Neural crest cell (in vitro differentiated cells): Measurements from ENCODE around the gene RAB9B. TPM values are rescaled to one million over a fixed set of nuclear protein-coding genes. Genes with fewer than 3 reads are reported as not detected.

ENCODE experiments used
- DNase-seq: peaks from one replicate; pipeline ENCODE4 v3.0.0; 2021; ENCODE audit warnings: low read depth, mixed read lengths, low spot score
- H3K27ac Mint-ChIP-seq: one replicate; pipeline ENCODE4 v1.8.0; 2021; ENCODE audit warnings: mild to moderate bottlenecking, mixed read lengths; ENCODE audit not compliant: unreplicated experiment
- H3K27me3 Mint-ChIP-seq: 2 replicates; pipeline ENCODE4 v1.8.0; 2021; ENCODE audit warnings: low read depth, mild to moderate bottlenecking, mixed read lengths
- H3K36me3 Mint-ChIP-seq: 2 replicates; pipeline ENCODE4 v1.8.0; 2021; ENCODE audit warnings: low read depth, mild to moderate bottlenecking, mixed read lengths
- H3K4me1 Mint-ChIP-seq: 2 replicates; pipeline ENCODE4 v1.8.0; 2021; ENCODE audit warnings: mixed read lengths
- H3K4me3 Mint-ChIP-seq: one replicate; pipeline ENCODE4 v1.8.0; 2021; ENCODE audit warnings: mild to moderate bottlenecking, mixed read lengths
- H3K9me3 Mint-ChIP-seq: 2 replicates; pipeline ENCODE4 v1.8.0; 2021; ENCODE audit warnings: mixed read lengths
- CTCF ChIP-seq: fragments of 200-600 bp; sonication (generic); conservative IDR thresholded peaks from 2 replicates; pipeline ENCODE4 v1.5.0; 2021; ENCODE audit warnings: antibody characterized with exemption, mild to moderate bottlenecking
- total RNA-seq: library from RNA; stranded (reverse); gene quantifications from 2 replicates; pipeline ENCODE4 v1.2.1, GENCODE V29; 2021

RAB9B gene
- total RNA-seq, 1 donor from 2014 or later = 3.4 TPM

GRCh38 chrX:103811858-103812257 is 20.2 kb downstream of the RAB9B start:
- no peak for TF ChIP-seq CTCF
- Mint-ChIP-seq H3K9me3 (peaks cover 5% of the 10 kb centered on the region), H3K36me3 (no peaks in the 10 kb centered on the region), H3K4me1 (peaks cover 15% of the 10 kb centered on the region), H3K27me3 (no peaks in the 10 kb centered on the region), H3K4me3 (no peak overlapping the region), H3K27ac (no peak overlapping the region)
- DNase-seq = no peak

- no peak overlapping the region for H3K27ac Mint-ChIP-seq
- H3K27me3 Mint-ChIP-seq = no peaks in the 10 kb centered on the region
- no peaks in the 10 kb centered on the region for H3K36me3 Mint-ChIP-seq
- no peaks in the 10 kb centered on the region for H3K9me3 Mint-ChIP-seq
- no peak overlapping the region for H3K4me3 Mint-ChIP-seq
- DNase-seq = no peak
- TF ChIP-seq CTCF = no peak
- H3K4me1 Mint-ChIP-seq = peaks cover 10% of the 10 kb centered on the region
Observed at GRCh38 chrX:103806862-103807474, 25.1 kb downstream of the RAB9B start.

GRCh38 chrX:103805860-103806259 is 26.2 kb downstream of the RAB9B start:
- peaks cover 10% of the 10 kb centered on the region for H3K4me1 Mint-ChIP-seq
- no peaks in the 10 kb centered on the region for H3K9me3 Mint-ChIP-seq
- H3K4me3 Mint-ChIP-seq = no peak overlapping the region
- H3K27me3 Mint-ChIP-seq = no peaks in the 10 kb centered on the region
- DNase-seq = no peak
- no peak overlapping the region for H3K27ac Mint-ChIP-seq
- H3K36me3 Mint-ChIP-seq = no peaks in the 10 kb centered on the region
- no peak for TF ChIP-seq CTCF

GRCh38 chrX:103800318-103800717 is 31.7 kb downstream of the RAB9B start:
- TF ChIP-seq CTCF = no peak
- H3K36me3 Mint-ChIP-seq = no peaks in the 10 kb centered on the region
- no peaks in the 10 kb centered on the region for H3K9me3 Mint-ChIP-seq
- no peak for DNase-seq
- H3K27ac Mint-ChIP-seq = no peak overlapping the region
- no peak overlapping the region for H3K4me3 Mint-ChIP-seq
- no peaks in the 10 kb centered on the region for H3K27me3 Mint-ChIP-seq
- peaks cover 6% of the 10 kb centered on the region for H3K4me1 Mint-ChIP-seq

- Mint-ChIP-seq H3K4me1 (peaks cover 30% of the 10 kb centered on the region), H3K36me3 (no peaks in the 10 kb centered on the region), H3K27me3 (no peaks in the 10 kb centered on the region), H3K9me3 (no peaks in the 10 kb centered on the region), H3K27ac (no peak overlapping the region), H3K4me3 (no peak overlapping the region)
- no peak for TF ChIP-seq CTCF
- no peak for DNase-seq
Observed at GRCh38 chrX:103797691-103798090, 34.4 kb downstream of the RAB9B start.

GRCh38 chrX:103794119-103794518 is 37.9 kb downstream of the RAB9B start:
- H3K27ac Mint-ChIP-seq = peak overlapping the region; percentile 91
- H3K4me1 Mint-ChIP-seq = peaks cover 56% of the 10 kb centered on the region
- no peaks in the 10 kb centered on the region for H3K9me3 Mint-ChIP-seq
- no peak for TF ChIP-seq CTCF
- DNase-seq = no peak
- H3K4me3 Mint-ChIP-seq = peak overlapping the region; percentile 69
- H3K27me3 Mint-ChIP-seq = no peaks in the 10 kb centered on the region
- peaks cover 14% of the 10 kb centered on the region for H3K36me3 Mint-ChIP-seq
